ENCODE measurements around the gene BATF3. TPM values are rescaled to one million over a fixed set of nuclear protein-coding genes. Genes with fewer than 3 reads are reported as not detected.

Gene BATF3
- total RNA-seq, 4 donors from 2014 or later, result 0.83 to 2.3 (median 0.91) TPM; not detected in 1

GRCh38 chr1:212688341-212689047, 11.1 kb downstream of the BATF3 start:
- no peak for DNase-seq
- Histone ChIP-seq H3K9me3 (no peaks in the 10 kb centered on the region), H3K27me3 (peaks cover 0 to 18% (median 0%) of the 10 kb centered on the region in 4 donors), H3K27ac (no peak overlapping the region), H3K36me3 (peaks cover 0 to 5% (median 0%) of the 10 kb centered on the region in 3 donors), H3K4me3 (no peak overlapping the region), H3K4me1 (peaks cover 0 to 5% (median 3%) of the 10 kb centered on the region in 3 donors)
- WGBS, 2 donors, result 66% methylated on average over 7 of the region's 7 CpGs
- TF ChIP-seq POLR2A (IDR thresholded peaks at IDR 0.05) (no peak), CTCF (IDR thresholded peaks at IDR 0.05) (no peak)
- intact Hi-C loops (cut with DNase I), result no loop called here

DNA sequence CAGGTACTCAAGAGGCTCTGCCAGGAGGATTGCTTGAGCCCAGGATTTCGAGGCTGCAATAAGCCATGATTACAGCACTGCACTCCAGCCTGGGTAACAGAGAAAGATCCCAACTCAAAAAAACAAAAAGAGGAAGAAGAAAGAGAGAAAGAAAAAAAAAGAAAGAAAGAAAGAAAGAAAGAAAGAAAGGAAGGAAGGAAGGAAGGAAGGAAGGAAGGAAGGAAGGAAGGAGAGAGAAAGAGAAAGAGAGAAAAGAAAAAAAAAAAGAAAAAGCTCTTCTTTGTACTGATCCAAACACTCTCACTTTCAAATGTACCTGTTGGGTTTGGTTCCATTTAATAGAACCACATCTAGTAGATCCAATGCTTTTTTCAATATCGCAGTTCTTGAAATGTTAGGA, 11.8 kb downstream of the BATF3 start:
- H3K4me3 ChIP-seq, result no peak overlapping the region
- TF ChIP-seq POLR2A (IDR thresholded peaks at IDR 0.05), result no peak
- TF ChIP-seq CTCF (IDR thresholded peaks at IDR 0.05), result no peak
- peaks cover 0 to 18% (median 0%) of the 10 kb centered on the region in 4 donors for H3K27me3 ChIP-seq
- no peak for DNase-seq
- H3K36me3 ChIP-seq, result peaks cover 0 to 5% (median 0%) of the 10 kb centered on the region in 3 donors
- H3K27ac ChIP-seq, result no peak overlapping the region
- H3K9me3 ChIP-seq, result no peaks in the 10 kb centered on the region
- peaks cover 0 to 8% (median 3%) of the 10 kb centered on the region in 3 donors for H3K4me1 ChIP-seq
- intact Hi-C loops (cut with DNase I), result no loop called here
- WGBS, 2 donors, result 78 to 93% methylated on average over 2 of the region's 2 CpGs

- peaks cover 0 to 18% (median 0%) of the 10 kb centered on the region in 4 donors for H3K27me3 ChIP-seq
- H3K9me3 ChIP-seq, result no peaks in the 10 kb centered on the region
- no peak overlapping the region for H3K4me3 ChIP-seq
- H3K36me3 ChIP-seq, result peaks cover 0 to 5% (median 0%) of the 10 kb centered on the region in 3 donors
- no peak for DNase-seq
- H3K27ac ChIP-seq, result no peak overlapping the region
- peaks cover 0 to 8% (median 3%) of the 10 kb centered on the region in 3 donors for H3K4me1 ChIP-seq
- intact Hi-C loops (cut with DNase I), result no loop called here
- TF ChIP-seq CTCF (IDR thresholded peaks at IDR 0.05) (no peak), POLR2A (IDR thresholded peaks at IDR 0.05) (no peak)
- WGBS, 2 donors, result 95 to 98% methylated on average over 7 to 11 of the region's 11 CpGs
Observed at GRCh38 chr1:212686591-212686990, 13.0 kb downstream of the BATF3 start.

DNA sequence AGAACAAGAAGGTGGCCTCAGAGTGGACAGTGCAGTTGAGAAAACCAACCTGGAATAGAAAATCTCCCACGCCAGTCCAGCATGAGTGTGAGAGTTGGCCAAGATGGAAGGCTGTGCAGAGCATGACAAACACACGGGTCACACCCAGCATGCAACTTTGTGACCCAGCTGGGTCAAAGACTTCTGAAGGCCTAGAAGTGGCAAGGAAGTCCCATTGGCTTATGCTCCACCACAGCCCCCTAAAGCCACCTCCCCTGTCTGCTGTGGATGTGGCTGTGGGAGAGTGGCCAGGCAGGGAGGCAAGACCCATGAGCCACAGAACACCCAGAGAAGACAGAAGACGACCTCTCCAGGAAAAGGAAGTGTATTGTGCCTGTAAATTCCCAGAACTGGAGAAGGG, 13.6 kb downstream of the BATF3 start:
- intact Hi-C loops (cut with DNase I), result no loop called here
- DNase-seq, result no peak
- 65 to 70% methylated on average over 3 of the region's 3 CpGs for WGBS, 2 donors

More for the DNA sequence above, 13.6 kb downstream of the BATF3 start:
- Histone ChIP-seq H3K9me3 (no peaks in the 10 kb centered on the region), H3K27me3 (peaks cover 0 to 14% (median 0%) of the 10 kb centered on the region in 4 donors), H3K27ac (no peak overlapping the region), H3K4me3 (no peak overlapping the region), H3K36me3 (peaks cover 0 to 5% (median 0%) of the 10 kb centered on the region in 3 donors), H3K4me1 (peaks cover 0 to 8% (median 3%) of the 10 kb centered on the region in 3 donors)
- no peak for TF ChIP-seq CTCF (IDR thresholded peaks at IDR 0.05)
- no peak for TF ChIP-seq POLR2A (IDR thresholded peaks at IDR 0.05)
